CD4-positive, alpha-beta T cell treated with Interleukin-10 for 1 hour (primary cell): ENCODE results near the gene DIAPH3.

Experiments used
- DNase-seq: peaks from one replicate; pipeline ENCODE4 v3.0.0-alpha.2; 2020

Gene DIAPH3

DNA sequence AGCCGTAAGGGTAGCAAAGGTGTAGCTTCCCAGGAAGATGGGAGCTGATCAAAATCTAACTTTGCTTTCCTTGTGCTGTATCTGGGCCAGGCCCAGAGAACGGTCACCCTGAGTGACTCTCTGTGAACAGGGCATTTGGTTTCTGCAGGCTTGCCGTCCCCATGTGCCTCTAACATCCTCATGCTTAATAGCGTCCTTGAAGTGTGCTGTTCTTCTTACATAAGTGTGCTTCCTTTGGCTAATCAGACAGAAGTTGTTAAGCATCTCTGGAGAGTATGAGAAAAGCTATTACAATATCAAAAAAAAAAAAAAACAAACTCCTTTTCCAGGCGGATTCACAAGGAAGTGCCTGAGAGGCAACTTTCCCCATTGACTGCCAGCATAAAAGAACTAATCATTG, 503.7 kb downstream of the DIAPH3 start:
- no peak for DNase-seq

GRCh38 chr13:59658738-59659330, 504.9 kb downstream of the DIAPH3 start:
- DNase-seq: no peak

- no peak for DNase-seq
Observed at GRCh38 chr13:59658027-59658737, 505.5 kb downstream of the DIAPH3 start.

DNA sequence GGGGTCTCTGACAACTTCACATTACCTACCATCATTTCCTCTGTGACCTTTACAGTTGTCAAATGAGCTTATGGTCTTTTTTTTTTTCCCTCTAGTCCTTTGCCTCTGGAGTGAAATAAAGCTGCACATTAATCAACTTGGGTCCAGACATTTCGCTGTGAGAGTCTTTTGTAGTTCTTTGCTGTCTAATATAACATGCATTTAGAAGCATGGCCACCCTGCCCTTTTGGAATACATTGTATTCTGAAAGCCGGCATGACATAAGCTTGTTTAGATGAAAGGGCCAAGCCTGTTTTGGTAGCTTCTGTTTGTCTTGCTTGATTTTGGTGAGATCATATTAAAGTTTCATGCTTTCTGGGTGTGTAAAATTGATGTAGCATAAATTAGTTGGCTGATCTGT, 509.8 kb downstream of the DIAPH3 start:
- no peak for DNase-seq

- DNase-seq: no peak
Observed at GRCh38 chr13:59651479-59651878, 512.2 kb downstream of the DIAPH3 start.

- DNase-seq: no peak
Observed at GRCh38 chr13:59643906-59644626, 519.7 kb downstream of the DIAPH3 start.

GRCh38 chr13:59643364-59643841, 520.3 kb downstream of the DIAPH3 start:
- DNase-seq: no peak

DNA sequence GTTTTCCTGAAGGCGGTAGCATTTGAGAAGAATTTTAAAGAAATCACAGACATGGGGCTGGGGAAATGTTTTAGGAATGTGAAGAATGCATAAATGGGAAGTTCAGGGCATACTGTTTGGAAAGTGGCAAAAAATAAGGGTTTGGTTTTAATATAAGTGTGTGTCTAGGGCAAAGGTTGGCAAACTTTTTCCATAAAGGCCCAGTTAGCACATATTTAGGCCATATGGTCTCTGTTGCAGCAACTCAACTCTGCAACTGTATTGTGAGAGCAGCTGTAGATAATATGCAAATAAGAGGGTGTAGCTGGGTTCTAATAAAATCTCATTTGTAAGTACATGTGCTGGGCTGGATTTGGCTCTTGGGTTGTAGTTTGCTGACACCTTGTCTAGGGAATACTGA, 521.9 kb downstream of the DIAPH3 start:
- no peak for DNase-seq

DNA sequence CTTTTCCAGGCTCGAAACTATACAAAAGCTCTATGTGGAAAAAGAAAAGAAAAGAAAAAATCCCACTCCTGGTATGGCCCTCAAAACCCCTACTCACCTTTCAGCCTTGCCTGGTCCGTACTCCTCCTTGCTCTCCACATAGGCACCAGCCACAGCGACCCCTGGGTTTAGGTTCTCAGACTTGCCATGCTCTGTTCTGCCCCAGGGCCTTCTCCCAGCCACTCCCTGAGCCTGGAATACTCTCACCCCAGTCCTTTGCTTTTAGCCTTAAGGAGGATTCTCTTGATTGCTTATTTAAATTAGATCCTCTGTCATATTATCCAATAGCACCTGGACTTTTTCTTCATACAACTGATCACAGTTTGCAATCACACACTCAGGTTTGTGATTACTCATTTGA, 522.5 kb downstream of the DIAPH3 start:
- no peak for DNase-seq

DNA sequence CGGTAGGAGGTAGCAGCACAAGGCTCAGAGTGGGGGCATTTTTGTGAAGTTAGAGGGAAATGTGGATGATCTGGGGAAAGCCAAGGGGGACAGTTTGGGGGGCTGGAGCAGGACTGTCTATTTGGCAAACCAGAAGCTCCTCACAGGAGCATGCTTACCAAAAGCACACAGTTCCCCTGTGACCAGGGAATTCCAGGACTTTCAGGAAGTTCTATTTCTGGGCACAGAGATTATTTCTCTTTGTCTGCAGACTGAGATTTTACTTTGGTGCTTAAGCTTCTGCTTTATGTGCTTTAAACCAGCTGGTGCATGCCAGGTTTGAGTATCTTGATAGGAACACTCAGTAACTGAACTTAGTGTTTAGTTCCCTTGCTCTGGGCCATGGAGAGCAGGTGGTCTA, 525.3 kb downstream of the DIAPH3 start:
- no peak for DNase-seq

- DNase-seq: no peak
Observed at GRCh38 chr13:59635589-59635988, 528.1 kb downstream of the DIAPH3 start.

DNA sequence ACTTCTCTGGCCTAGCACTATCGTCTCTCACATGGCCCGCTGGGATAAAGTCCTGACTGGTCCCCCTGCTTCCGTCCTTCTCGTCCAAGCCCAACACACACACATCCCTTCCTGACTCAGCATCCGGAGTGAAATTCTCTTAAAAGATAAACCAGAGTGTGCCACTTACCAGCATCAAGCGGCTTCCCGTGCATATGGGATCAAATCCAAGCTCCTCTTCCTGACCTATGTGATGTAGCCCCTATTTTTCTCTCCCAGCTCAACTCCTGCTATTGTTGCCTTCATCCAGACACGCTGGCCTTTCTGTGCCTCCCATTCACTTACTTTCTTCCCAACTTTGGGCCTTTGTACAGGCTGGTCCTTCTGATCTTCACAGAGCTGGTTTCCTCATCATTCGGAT, 530.4 kb downstream of the DIAPH3 start:
- DNase-seq: no peak

- no peak for DNase-seq
Observed at GRCh38 chr13:59631271-59631670, 532.5 kb downstream of the DIAPH3 start.

GRCh38 chr13:59625111-59625510, 538.6 kb downstream of the DIAPH3 start:
- DNase-seq: no peak

GRCh38 chr13:59623206-59623915, 540.4 kb downstream of the DIAPH3 start:
- no peak for DNase-seq

DNA sequence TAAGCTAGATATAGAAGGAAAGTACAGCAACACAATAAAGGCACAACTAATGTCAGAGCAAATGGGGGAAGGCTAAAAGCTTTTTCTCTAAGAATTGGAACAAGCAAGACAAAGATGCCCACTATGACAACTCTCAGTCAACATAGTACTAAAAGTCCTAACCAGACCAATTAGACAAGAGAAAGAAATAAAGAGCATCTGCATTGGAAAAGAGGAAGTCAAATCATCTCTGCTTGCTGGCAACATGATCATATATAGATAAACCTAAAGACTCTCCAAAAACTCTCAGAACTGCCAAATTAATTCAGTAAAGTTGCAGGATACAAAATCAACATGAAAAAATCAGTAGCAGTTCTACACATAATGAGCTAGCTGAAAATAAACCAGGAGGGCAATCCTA, 542.0 kb downstream of the DIAPH3 start:
- no peak for DNase-seq
